ENCODE results near the gene RBMS3. TPM values are rescaled to one million over a fixed set of nuclear protein-coding genes. Genes with fewer than 3 reads are reported as not detected.

Gene RBMS3
- total RNA-seq, 1 experiment from 2014 or later: 7.4 TPM

DNA sequence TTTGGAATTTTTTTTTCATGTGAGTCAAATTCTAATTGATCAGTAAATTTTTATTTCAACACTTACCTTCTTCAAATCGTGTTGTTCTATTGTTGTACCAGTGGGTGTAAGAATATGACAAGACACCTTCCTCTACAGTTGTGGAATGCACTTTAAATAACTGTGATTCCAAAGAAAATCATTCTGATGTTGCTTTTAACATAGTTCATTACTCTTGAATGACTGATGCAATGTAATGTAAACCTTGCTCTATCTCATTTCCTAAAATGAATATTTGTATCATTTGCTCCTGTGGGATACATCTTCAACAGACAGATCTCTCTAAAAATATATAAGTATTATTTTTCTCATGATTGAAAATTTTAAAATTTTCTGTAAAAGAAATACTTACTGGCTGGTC is 313.4 kb downstream of the RBMS3 start:
- Mint-ChIP-seq H3K36me3 (ENCODE audit: insufficient read depth, unreplicated experiment) (no peaks in the 10 kb centered on the region), H3K9me3 (ENCODE audit: unreplicated experiment) (no peaks in the 10 kb centered on the region), H3K4me3 (ENCODE audit: unreplicated experiment) (no peak overlapping the region), H3K27me3 (ENCODE audit: insufficient read depth, unreplicated experiment) (peaks cover under 1% of the 10 kb centered on the region), H3K27ac (ENCODE audit: unreplicated experiment) (no peak overlapping the region), H3K4me1 (ENCODE audit: low read depth, unreplicated experiment) (no peaks in the 10 kb centered on the region)
- no TSS peak for BruUV-seq (replicated peaks)
- H3K27me3 ChIP-seq (replicated peaks; ENCODE audit: control insufficient read depth, insufficient read depth, low read length): no peaks in the 10 kb centered on the region
- H3K36me3 ChIP-seq (ENCODE audit: control insufficient read depth, insufficient read depth, low read length): no peaks in the 10 kb centered on the region
- TF ChIP-seq, protein P1, sequence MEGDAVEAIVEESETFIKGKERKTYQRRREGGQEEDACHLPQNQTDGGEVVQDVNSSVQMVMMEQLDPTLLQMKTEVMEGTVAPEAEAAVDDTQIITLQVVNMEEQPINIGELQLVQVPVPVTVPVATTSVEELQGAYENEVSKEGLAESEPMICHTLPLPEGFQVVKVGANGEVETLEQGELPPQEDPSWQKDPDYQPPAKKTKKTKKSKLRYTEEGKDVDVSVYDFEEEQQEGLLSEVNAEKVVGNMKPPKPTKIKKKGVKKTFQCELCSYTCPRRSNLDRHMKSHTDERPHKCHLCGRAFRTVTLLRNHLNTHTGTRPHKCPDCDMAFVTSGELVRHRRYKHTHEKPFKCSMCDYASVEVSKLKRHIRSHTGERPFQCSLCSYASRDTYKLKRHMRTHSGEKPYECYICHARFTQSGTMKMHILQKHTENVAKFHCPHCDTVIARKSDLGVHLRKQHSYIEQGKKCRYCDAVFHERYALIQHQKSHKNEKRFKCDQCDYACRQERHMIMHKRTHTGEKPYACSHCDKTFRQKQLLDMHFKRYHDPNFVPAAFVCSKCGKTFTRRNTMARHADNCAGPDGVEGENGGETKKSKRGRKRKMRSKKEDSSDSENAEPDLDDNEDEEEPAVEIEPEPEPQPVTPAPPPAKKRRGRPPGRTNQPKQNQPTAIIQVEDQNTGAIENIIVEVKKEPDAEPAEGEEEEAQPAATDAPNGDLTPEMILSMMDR (IDR thresholded peaks at IDR 0.05; ENCODE audit: insufficient read depth in 1 of 2, low read depth in 1 of 2, low read length in 1 of 2, severe bottlenecking in 1 of 2, unreplicated experiment in 1 of 2): no peak
- H3K9me3 ChIP-seq: no peaks in the 10 kb centered on the region
- intact Hi-C loops (cut with micrococcal nuclease; ENCODE audit: unreplicated experiment): no loop called here
- ChIA-PET CTCF (no interaction called here), POLR2A (no interaction called here)
- H3K4me3 ChIP-seq (ENCODE audit: low read depth, low read length): no peak overlapping the region
- no peak for DNase-seq
- H3K4me1 ChIP-seq: no peaks in the 10 kb centered on the region

DNA sequence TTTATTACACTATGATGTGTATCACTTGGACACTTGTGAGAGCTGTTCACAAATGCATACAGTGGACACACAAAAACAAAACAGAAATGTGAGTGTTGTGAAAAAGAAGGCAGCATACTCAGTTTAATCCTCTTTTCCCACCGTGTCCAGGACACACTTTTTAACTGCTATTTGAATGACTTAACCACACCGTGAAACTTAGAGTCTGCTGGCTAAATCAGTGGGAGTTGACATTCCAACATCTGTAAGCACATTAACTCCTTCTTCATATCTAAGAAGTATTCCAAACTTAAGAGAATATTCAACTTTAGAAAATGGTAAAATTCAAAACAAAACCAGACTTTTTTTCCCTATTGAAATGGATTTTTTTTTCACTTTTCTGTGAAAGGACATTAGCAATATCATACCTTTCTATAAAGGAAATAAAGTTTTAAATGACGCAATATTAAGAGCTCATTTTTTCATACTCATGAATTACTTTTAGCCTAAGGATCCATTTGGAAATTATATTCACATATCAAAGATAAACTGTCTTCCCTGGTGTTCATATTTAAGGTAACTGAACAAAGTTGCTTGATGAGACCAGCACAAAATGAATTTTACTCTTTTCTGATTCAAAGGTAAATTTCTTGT is 316.6 kb downstream of the RBMS3 start:
- TF ChIP-seq, protein P1 (IDR thresholded peaks at IDR 0.05; ENCODE audit: insufficient read depth in 1 of 2, low read depth in 1 of 2, low read length in 1 of 2, severe bottlenecking in 1 of 2, unreplicated experiment in 1 of 2): no peak
- Histone ChIP-seq H3K27me3 (replicated peaks; ENCODE audit: control insufficient read depth, insufficient read depth, low read length) (no peaks in the 10 kb centered on the region), H3K9me3 (no peaks in the 10 kb centered on the region), H3K4me3 (ENCODE audit: low read depth, low read length) (no peak overlapping the region), H3K36me3 (ENCODE audit: control insufficient read depth, insufficient read depth, low read length) (no peaks in the 10 kb centered on the region), H3K4me1 (no peaks in the 10 kb centered on the region)
- no peak overlapping the region for H3K4me3 Mint-ChIP-seq (ENCODE audit: unreplicated experiment)
- no TSS peak for BruUV-seq (replicated peaks)
- ChIA-PET CTCF (no interaction called here), POLR2A (no interaction called here)
- H3K27ac Mint-ChIP-seq (ENCODE audit: unreplicated experiment): no peak overlapping the region
- no peaks in the 10 kb centered on the region for H3K9me3 Mint-ChIP-seq (ENCODE audit: unreplicated experiment)
- no peak for DNase-seq
- intact Hi-C loops (cut with micrococcal nuclease; ENCODE audit: unreplicated experiment): no loop called here
- H3K4me1 Mint-ChIP-seq (ENCODE audit: low read depth, unreplicated experiment): no peaks in the 10 kb centered on the region
- H3K27me3 Mint-ChIP-seq (ENCODE audit: insufficient read depth, unreplicated experiment): no peaks in the 10 kb centered on the region
- no peaks in the 10 kb centered on the region for H3K36me3 Mint-ChIP-seq (ENCODE audit: insufficient read depth, unreplicated experiment)

DNA sequence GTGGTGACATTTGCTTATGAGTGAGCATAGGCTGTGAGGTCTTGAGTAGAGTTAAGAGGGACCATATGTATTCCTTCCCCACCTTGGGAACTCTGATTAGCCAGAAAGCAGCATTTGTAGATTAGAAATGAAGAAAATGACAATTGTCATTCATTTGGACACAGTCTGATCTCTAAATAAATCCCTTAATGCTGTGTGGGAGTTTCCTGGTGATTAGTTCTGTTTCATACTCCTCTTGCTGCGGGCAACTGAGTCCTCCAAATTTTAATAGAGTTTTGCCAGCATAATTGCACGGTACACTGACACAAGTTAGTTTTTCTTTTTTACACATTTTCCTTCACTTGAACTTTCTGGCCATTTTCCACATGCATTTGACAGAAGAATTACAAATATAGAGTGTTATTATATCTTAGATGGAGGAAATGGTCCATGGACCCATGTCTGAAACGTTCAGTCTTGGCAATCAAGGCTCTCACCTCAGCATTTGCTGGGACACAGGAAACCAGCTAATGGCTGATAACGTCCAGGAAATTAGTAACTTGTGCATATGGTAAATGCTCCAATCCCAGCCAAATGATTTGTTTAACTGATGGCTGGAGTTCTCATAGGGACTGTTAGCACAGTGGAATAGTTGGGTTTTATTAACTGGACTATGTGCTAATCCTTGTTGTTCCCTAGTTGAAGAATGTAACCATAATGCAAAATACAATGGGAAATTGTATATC is 321.2 kb downstream of the RBMS3 start:
- no peaks in the 10 kb centered on the region for H3K4me1 ChIP-seq
- H3K27ac Mint-ChIP-seq (ENCODE audit: unreplicated experiment): no peak overlapping the region
- H3K4me3 Mint-ChIP-seq (ENCODE audit: unreplicated experiment): no peak overlapping the region
- no TSS peak for BruUV-seq (replicated peaks)
- no peaks in the 10 kb centered on the region for H3K4me1 Mint-ChIP-seq (ENCODE audit: low read depth, unreplicated experiment)
- ChIA-PET POLR2A (no interaction called here), CTCF (no interaction called here)
- TF ChIP-seq, protein P1 (IDR thresholded peaks at IDR 0.05; ENCODE audit: insufficient read depth in 1 of 2, low read depth in 1 of 2, low read length in 1 of 2, severe bottlenecking in 1 of 2, unreplicated experiment in 1 of 2): no peak
- no peak overlapping the region for H3K4me3 ChIP-seq (ENCODE audit: low read depth, low read length)
- no peaks in the 10 kb centered on the region for H3K36me3 ChIP-seq (ENCODE audit: control insufficient read depth, insufficient read depth, low read length)
- no peaks in the 10 kb centered on the region for H3K36me3 Mint-ChIP-seq (ENCODE audit: insufficient read depth, unreplicated experiment)
- DNase-seq: no peak
- H3K27me3 Mint-ChIP-seq (ENCODE audit: insufficient read depth, unreplicated experiment): no peaks in the 10 kb centered on the region
- no peaks in the 10 kb centered on the region for H3K27me3 ChIP-seq (replicated peaks; ENCODE audit: control insufficient read depth, insufficient read depth, low read length)
- intact Hi-C loops (cut with micrococcal nuclease; ENCODE audit: unreplicated experiment): no loop called here
- H3K9me3 Mint-ChIP-seq (ENCODE audit: unreplicated experiment): no peaks in the 10 kb centered on the region
- no peaks in the 10 kb centered on the region for H3K9me3 ChIP-seq

Data from Caco-2 (cell line).